H1 (cell line): Measurements from ENCODE around the gene GGT6. TPM values are rescaled to one million over a fixed set of nuclear protein-coding genes. Genes with fewer than 3 reads are reported as not detected.
A peak's percentile ranks its signal among the peaks of the same experiment; 100 is the strongest.

ENCODE experiments used
- BACH1 ChIP-seq: IDR thresholded peaks from 2 replicates; pipeline ENCODE4 v1.6.1; 2012; ENCODE audit warnings: low read length, improper control_type of control experiment
- HDAC2 ChIP-seq, 2 experiments: fragments of 300-600 bp in 1 of 2; sonication (generic) in 1 of 2; IDR thresholded peaks; 2 replicates each; pipeline ENCODE4 v1.6.1; 2011 to 2012; ENCODE audit warnings: low read depth in 2 of 2, low read length in 2 of 2, mild to moderate bottlenecking in 2 of 2, moderate library complexity in 2 of 2, borderline replicate concordance in 1 of 2, inconsistent platforms in 1 of 2
- SRF ChIP-seq: IDR thresholded peaks from 2 replicates; pipeline ENCODE4 v1.6.1; 2011; ENCODE audit warnings: mild to moderate bottlenecking, low read depth, low read length, moderate library complexity
- SUZ12 ChIP-seq: fragments of 200-600 bp; sonication (generic); IDR thresholded peaks from 2 replicates; pipeline ENCODE4 v1.6.1; 2012; ENCODE audit warnings: mild to moderate bottlenecking, inconsistent platforms, low read length, moderate library complexity, mixed read lengths
- TEAD4 ChIP-seq: IDR thresholded peaks from 2 replicates; pipeline ENCODE4 v1.6.1; 2012; ENCODE audit warnings: low read depth, low read length, inconsistent platforms, mixed read lengths
- USF2 ChIP-seq: IDR thresholded peaks from 2 replicates; pipeline ENCODE4 v1.6.1; 2011; ENCODE audit warnings: low read length, improper control_type of control experiment
- ZNF274 ChIP-seq: IDR thresholded peaks from 2 replicates; pipeline ENCODE4 v1.7.0; 2012; ENCODE audit warnings: low read length, borderline replicate concordance; ENCODE audit errors: extremely low read depth
- polyA plus RNA-seq, 7 experiments: library from polyadenylated mRNA; depleted of rRNA in 3 of 7; stranded (reverse) in 5 of 7; unstranded in 2 of 7; fragments of >200 nt in 5 of 7; fragments of 200-250 nt in 2 of 7; gene quantifications; 1 replicate in 5 of 7; 2 replicates in 1 of 7; 4 replicates in 1 of 7; pipeline versions ENCODE4 v1.2.1 to v1.2.3, GENCODE V29; 2011 to 2013; ENCODE audit warnings: missing spikeins in 2 of 7, mixed read lengths in 2 of 7
- total RNA-seq: library from RNA; stranded (reverse); fragmentation: NEBNext Ultra II Directional; extraction: Animal tissue kit (Norgen Biotek cat#: 25700); gene quantifications from 2 replicates; pipeline ENCODE4 v1.2.1, GENCODE V29; 2021
- TF ChIP-seq, protein P1 (sequence below): fragments of 300-600 bp; sonication (generic); IDR thresholded peaks from 2 replicates; pipeline ENCODE4 v1.7.1; 2012; ENCODE audit warnings: low read length, moderate library complexity, mild to moderate bottlenecking, inconsistent platforms; ENCODE audit not compliant: insufficient replicate concordance

Gene GGT6
- total and polyA plus RNA-seq, 2 of the 8 experiments (the other 6 are each of a cell fraction or from before 2014, with no cell fraction given), result 0.18 TPM; not detected in 1

DNA sequence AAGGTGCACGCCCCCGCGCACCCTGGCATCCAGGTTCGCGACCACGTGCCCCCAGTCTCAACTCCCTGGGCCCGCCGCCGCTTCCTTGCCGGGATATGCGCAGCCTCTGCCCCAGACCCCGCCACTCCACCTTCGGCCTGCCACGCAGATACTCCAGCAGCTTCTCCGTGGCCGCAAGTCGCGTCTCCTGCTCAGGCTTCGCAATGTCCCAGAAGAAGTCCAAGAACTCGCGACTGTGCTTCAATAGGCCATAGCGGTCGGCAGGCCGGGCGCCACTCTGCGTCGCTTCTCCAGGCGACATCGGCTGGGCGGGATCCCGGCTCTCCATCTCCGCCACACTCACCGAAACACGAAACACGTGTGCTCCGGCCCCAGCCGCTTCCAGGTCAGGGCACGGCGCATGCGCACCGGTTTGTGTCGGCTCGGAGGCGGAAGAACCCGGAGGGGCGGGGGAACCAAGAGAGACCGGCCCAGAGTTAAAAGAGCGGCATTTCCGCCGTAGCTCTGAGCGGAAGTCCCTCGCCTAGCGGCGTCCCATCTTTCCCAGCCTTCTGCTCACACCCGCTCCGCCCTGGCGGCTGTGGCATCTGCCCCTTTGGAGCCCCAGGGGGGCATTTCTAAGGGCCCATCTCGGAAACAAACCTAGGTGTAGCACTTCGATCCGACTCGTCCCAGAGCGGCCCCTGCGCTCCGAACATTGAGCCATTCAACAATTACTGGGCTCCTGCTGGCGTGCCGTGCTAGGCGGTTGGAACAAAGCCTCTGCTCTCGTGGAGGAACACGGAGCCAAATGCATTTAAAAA is 5.2 kb downstream of the GGT6 start, which contains the start of gene MYBBP1A (continued):
- TF ChIP-seq USF2 (no peak), HDAC2 (IDR thresholded peaks at IDR 0.05; ENCODE audit: borderline replicate concordance in 1 of 2, low read depth in 2 of 2, low read length in 2 of 2) (peak in 1 of 2 experiments; percentile 57; a peak in 1 of 4 replicates), BACH1 (no peak), ZNF274 (no peak), SRF (no peak), SUZ12 (no peak), TEAD4 (0 out of 2 replicates have a peak, but pooled peaks have one; percentile 12)
- TF ChIP-seq, protein P1, sequence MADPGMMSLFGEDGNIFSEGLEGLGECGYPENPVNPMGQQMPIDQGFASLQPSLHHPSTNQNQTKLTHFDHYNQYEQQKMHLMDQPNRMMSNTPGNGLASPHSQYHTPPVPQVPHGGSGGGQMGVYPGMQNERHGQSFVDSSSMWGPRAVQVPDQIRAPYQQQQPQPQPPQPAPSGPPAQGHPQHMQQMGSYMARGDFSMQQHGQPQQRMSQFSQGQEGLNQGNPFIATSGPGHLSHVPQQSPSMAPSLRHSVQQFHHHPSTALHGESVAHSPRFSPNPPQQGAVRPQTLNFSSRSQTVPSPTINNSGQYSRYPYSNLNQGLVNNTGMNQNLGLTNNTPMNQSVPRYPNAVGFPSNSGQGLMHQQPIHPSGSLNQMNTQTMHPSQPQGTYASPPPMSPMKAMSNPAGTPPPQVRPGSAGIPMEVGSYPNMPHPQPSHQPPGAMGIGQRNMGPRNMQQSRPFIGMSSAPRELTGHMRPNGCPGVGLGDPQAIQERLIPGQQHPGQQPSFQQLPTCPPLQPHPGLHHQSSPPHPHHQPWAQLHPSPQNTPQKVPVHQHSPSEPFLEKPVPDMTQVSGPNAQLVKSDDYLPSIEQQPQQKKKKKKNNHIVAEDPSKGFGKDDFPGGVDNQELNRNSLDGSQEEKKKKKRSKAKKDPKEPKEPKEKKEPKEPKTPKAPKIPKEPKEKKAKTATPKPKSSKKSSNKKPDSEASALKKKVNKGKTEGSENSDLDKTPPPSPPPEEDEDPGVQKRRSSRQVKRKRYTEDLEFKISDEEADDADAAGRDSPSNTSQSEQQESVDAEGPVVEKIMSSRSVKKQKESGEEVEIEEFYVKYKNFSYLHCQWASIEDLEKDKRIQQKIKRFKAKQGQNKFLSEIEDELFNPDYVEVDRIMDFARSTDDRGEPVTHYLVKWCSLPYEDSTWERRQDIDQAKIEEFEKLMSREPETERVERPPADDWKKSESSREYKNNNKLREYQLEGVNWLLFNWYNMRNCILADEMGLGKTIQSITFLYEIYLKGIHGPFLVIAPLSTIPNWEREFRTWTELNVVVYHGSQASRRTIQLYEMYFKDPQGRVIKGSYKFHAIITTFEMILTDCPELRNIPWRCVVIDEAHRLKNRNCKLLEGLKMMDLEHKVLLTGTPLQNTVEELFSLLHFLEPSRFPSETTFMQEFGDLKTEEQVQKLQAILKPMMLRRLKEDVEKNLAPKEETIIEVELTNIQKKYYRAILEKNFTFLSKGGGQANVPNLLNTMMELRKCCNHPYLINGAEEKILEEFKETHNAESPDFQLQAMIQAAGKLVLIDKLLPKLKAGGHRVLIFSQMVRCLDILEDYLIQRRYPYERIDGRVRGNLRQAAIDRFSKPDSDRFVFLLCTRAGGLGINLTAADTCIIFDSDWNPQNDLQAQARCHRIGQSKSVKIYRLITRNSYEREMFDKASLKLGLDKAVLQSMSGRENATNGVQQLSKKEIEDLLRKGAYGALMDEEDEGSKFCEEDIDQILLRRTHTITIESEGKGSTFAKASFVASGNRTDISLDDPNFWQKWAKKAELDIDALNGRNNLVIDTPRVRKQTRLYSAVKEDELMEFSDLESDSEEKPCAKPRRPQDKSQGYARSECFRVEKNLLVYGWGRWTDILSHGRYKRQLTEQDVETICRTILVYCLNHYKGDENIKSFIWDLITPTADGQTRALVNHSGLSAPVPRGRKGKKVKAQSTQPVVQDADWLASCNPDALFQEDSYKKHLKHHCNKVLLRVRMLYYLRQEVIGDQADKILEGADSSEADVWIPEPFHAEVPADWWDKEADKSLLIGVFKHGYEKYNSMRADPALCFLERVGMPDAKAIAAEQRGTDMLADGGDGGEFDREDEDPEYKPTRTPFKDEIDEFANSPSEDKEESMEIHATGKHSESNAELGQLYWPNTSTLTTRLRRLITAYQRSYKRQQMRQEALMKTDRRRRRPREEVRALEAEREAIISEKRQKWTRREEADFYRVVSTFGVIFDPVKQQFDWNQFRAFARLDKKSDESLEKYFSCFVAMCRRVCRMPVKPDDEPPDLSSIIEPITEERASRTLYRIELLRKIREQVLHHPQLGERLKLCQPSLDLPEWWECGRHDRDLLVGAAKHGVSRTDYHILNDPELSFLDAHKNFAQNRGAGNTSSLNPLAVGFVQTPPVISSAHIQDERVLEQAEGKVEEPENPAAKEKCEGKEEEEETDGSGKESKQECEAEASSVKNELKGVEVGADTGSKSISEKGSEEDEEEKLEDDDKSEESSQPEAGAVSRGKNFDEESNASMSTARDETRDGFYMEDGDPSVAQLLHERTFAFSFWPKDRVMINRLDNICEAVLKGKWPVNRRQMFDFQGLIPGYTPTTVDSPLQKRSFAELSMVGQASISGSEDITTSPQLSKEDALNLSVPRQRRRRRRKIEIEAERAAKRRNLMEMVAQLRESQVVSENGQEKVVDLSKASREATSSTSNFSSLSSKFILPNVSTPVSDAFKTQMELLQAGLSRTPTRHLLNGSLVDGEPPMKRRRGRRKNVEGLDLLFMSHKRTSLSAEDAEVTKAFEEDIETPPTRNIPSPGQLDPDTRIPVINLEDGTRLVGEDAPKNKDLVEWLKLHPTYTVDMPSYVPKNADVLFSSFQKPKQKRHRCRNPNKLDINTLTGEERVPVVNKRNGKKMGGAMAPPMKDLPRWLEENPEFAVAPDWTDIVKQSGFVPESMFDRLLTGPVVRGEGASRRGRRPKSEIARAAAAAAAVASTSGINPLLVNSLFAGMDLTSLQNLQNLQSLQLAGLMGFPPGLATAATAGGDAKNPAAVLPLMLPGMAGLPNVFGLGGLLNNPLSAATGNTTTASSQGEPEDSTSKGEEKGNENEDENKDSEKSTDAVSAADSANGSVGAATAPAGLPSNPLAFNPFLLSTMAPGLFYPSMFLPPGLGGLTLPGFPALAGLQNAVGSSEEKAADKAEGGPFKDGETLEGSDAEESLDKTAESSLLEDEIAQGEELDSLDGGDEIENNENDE, result no peak
